A673 (cell line): Measurements from ENCODE around the gene RAB21.

Experiments
- EZH2 ChIP-seq: fragments of 200-600 bp; sonication (generic); IDR thresholded peaks from 2 replicates; pipeline ENCODE4 v1.6.1; 2017; ENCODE audit warnings: borderline replicate concordance, low read depth, mild to moderate bottlenecking, mixed read lengths, antibody characterized with exemption, low read length; ENCODE audit not compliant: poor library complexity, severe bottlenecking
- TF ChIP-seq, protein P1 (sequence below): fragments of 300-800, 200-600 bp; sonication (generic); conservative IDR thresholded peaks from 2 replicates; pipeline ENCODE4 v1.5.1; 2017; ENCODE audit warnings: low read depth, mild to moderate bottlenecking, antibody characterized with exemption, low read length, moderate library complexity, mixed read lengths

DNA sequence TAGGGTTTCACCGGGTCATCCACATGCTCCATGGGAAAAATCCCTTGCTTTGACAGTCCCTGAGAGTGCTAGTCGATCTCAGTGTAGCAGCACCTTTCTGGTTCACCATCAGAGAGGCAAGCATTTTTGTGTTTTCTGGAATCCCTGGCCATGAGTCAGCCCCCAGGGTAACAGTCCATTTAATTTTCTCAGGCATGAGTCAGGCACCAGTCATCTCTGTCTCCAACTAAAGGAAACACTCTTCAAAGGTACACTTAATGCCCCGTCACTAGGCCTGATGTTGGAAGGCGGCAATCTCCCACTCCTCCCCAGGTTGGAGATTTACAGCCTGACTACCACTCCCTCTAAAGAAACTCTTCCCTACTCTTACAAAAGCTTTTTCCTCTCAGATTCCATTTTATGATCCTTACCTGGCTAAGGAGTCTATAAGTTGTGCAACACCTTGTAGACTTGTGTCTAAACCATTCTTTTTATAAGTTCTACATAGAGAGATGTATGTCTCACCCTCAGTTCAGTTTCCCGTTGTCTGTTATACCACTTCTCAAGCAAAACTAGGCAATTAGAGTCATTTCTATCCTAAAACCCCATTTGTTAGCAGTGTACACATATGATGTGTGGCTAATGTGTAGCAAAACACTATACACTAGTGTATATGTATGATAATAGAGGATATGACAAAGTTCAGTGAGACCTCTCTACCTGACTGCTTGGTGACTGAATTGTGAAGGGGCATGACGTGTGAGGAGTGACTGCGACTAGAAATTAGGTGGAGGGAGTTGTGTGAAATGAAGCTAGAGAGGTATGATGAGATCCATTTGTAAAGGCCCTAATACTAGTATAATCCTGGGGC is 44.2 kb upstream of the RAB21 start:
- TF ChIP-seq, protein P1, sequence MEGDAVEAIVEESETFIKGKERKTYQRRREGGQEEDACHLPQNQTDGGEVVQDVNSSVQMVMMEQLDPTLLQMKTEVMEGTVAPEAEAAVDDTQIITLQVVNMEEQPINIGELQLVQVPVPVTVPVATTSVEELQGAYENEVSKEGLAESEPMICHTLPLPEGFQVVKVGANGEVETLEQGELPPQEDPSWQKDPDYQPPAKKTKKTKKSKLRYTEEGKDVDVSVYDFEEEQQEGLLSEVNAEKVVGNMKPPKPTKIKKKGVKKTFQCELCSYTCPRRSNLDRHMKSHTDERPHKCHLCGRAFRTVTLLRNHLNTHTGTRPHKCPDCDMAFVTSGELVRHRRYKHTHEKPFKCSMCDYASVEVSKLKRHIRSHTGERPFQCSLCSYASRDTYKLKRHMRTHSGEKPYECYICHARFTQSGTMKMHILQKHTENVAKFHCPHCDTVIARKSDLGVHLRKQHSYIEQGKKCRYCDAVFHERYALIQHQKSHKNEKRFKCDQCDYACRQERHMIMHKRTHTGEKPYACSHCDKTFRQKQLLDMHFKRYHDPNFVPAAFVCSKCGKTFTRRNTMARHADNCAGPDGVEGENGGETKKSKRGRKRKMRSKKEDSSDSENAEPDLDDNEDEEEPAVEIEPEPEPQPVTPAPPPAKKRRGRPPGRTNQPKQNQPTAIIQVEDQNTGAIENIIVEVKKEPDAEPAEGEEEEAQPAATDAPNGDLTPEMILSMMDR: no peak
- TF ChIP-seq EZH2: no peak
